Stimulated activated effector memory CD8-positive, alpha-beta T cell treated with anti-CD3 and anti-CD28 coated beads, Interleukin-12 subunit alpha, Interleukin-12 subunit beta, amount 100 ng/mL, for 72 hours (primary cell): Measurements from ENCODE around the gene BSPRY.

Experiments
- ATAC-seq: fragments of 150-1000 bp; cut with Tn5 transposase; 2 replicates; pipeline ENCODE4 v1.10.0; 2021
- DNase-seq, 2 donors: peaks; one replicate each; pipeline ENCODE4 v3.0.0; 2021 to 2022; ENCODE audit warnings: low spot score in 2 of 2
- H3K27ac Mint-ChIP-seq: one replicate; pipeline ENCODE4 v1.8.0; 2022; ENCODE audit warnings: mild to moderate bottlenecking, mixed read lengths
- H3K36me3 Mint-ChIP-seq: one replicate; pipeline ENCODE4 v1.8.0; 2022; ENCODE audit warnings: mild to moderate bottlenecking, mixed read lengths
- H3K4me1 Mint-ChIP-seq: one replicate; pipeline ENCODE4 v1.8.0; 2022; ENCODE audit warnings: mixed read lengths
- H3K4me3 Mint-ChIP-seq: one replicate; pipeline ENCODE4 v1.8.0; 2022; ENCODE audit warnings: mild to moderate bottlenecking, mixed read lengths
- H3K9me3 Mint-ChIP-seq: one replicate; pipeline ENCODE4 v1.8.0; 2022; ENCODE audit warnings: mixed read lengths

The BSPRY gene

GRCh38 chr9:113326230-113326629, 23.1 kb upstream of the BSPRY start:
- DNase-seq, result no peak
- Mint-ChIP-seq H3K9me3 (no peaks in the 10 kb centered on the region), H3K4me1 (no peaks in the 10 kb centered on the region), H3K4me3 (no peak overlapping the region), H3K27ac (no peak overlapping the region), H3K36me3 (no peaks in the 10 kb centered on the region)
- no peak for ATAC-seq

- ATAC-seq, result no peak
- no peaks in the 10 kb centered on the region for H3K36me3 Mint-ChIP-seq
- no peak overlapping the region for H3K27ac Mint-ChIP-seq
- H3K4me3 Mint-ChIP-seq, result no peak overlapping the region
- no peak for DNase-seq
- H3K4me1 Mint-ChIP-seq, result no peaks in the 10 kb centered on the region
- H3K9me3 Mint-ChIP-seq, result no peaks in the 10 kb centered on the region
Measured at GRCh38 chr9:113328045-113328782, 21.1 kb upstream of the BSPRY start.

GRCh38 chr9:113331780-113332179, 17.6 kb upstream of the BSPRY start:
- Mint-ChIP-seq H3K4me3 (no peak overlapping the region), H3K27ac (no peak overlapping the region), H3K4me1 (no peaks in the 10 kb centered on the region), H3K9me3 (no peaks in the 10 kb centered on the region), H3K36me3 (no peaks in the 10 kb centered on the region)
- no peak for DNase-seq
- ATAC-seq, result no peak

GRCh38 chr9:113337714-113338113, 11.6 kb upstream of the BSPRY start:
- H3K9me3 Mint-ChIP-seq, result no peaks in the 10 kb centered on the region
- no peak for DNase-seq
- H3K4me3 Mint-ChIP-seq, result no peak overlapping the region
- ATAC-seq, result no peak
- H3K27ac Mint-ChIP-seq, result no peak overlapping the region
- H3K36me3 Mint-ChIP-seq, result no peaks in the 10 kb centered on the region
- H3K4me1 Mint-ChIP-seq, result peaks cover 25% of the 10 kb centered on the region

- peak; percentile 76 to 92 for DNase-seq
- Mint-ChIP-seq H3K4me3 (peak within 1 kb of the TSS; percentile 77), H3K27ac (peak within 1 kb of the TSS; percentile 79), H3K36me3 (no peaks in the 10 kb centered on the region), H3K4me1 (peaks cover 25% of the 10 kb centered on the region), H3K9me3 (no peaks in the 10 kb centered on the region)
- ATAC-seq, result peak; percentile 99
Measured at GRCh38 chr9:113340011-113340699, 9.2 kb upstream of the BSPRY start, which contains the start of gene WDR31. Gene WDR31 (minus strand): TSS chr9:113340275. CDS start chr9:113332022, 8,253 bp downstream.

GRCh38 chr9:113341712-113342410, 7.5 kb upstream of the BSPRY start:
- H3K36me3 Mint-ChIP-seq, result no peaks in the 10 kb centered on the region
- peak overlapping the region; percentile 77 for H3K4me3 Mint-ChIP-seq
- no peak for DNase-seq
- ATAC-seq, result no peak
- no peaks in the 10 kb centered on the region for H3K9me3 Mint-ChIP-seq
- peaks cover 32% of the 10 kb centered on the region for H3K4me1 Mint-ChIP-seq
- H3K27ac Mint-ChIP-seq, result no peak overlapping the region

GRCh38 chr9:113343732-113344231, 5.6 kb upstream of the BSPRY start:
- ATAC-seq, result no peak
- Mint-ChIP-seq H3K27ac (no peak overlapping the region), H3K4me1 (peaks cover 32% of the 10 kb centered on the region), H3K9me3 (no peaks in the 10 kb centered on the region), H3K36me3 (no peaks in the 10 kb centered on the region), H3K4me3 (no peak overlapping the region)
- no peak for DNase-seq

- Mint-ChIP-seq H3K9me3 (no peaks in the 10 kb centered on the region), H3K4me3 (no peak overlapping the region), H3K4me1 (peaks cover 24% of the 10 kb centered on the region), H3K36me3 (no peaks in the 10 kb centered on the region), H3K27ac (no peak overlapping the region)
- DNase-seq, result no peak
- no peak for ATAC-seq
Measured at GRCh38 chr9:113345190-113345589, 4.2 kb upstream of the BSPRY start.

GRCh38 chr9:113345671-113346070, 3.7 kb upstream of the BSPRY start:
- Mint-ChIP-seq H3K9me3 (no peaks in the 10 kb centered on the region), H3K4me3 (no peak overlapping the region), H3K4me1 (peaks cover 24% of the 10 kb centered on the region), H3K27ac (no peak overlapping the region), H3K36me3 (no peaks in the 10 kb centered on the region)
- ATAC-seq (no peak), DNase-seq (no peak)

GRCh38 chr9:113348437-113348836, 904 bp upstream of the BSPRY start:
- no peaks in the 10 kb centered on the region for H3K9me3 Mint-ChIP-seq
- DNase-seq, result no peak
- no peaks in the 10 kb centered on the region for H3K36me3 Mint-ChIP-seq
- ATAC-seq, result no peak
- peaks cover 33% of the 10 kb centered on the region for H3K4me1 Mint-ChIP-seq
- H3K27ac Mint-ChIP-seq, result no peak overlapping the region
- peak overlapping the region; percentile 13 for H3K4me3 Mint-ChIP-seq

- H3K9me3 Mint-ChIP-seq, result no peaks in the 10 kb centered on the region
- H3K36me3 Mint-ChIP-seq, result no peaks in the 10 kb centered on the region
- peaks cover 33% of the 10 kb centered on the region for H3K4me1 Mint-ChIP-seq
- DNase-seq (no peak), ATAC-seq (no peak)
- H3K4me3 Mint-ChIP-seq, result peak overlapping the region; percentile 77
- H3K27ac Mint-ChIP-seq, result no peak overlapping the region
Measured at GRCh38 chr9:113349066-113349444, 286 bp upstream of the BSPRY start.

- Mint-ChIP-seq H3K36me3 (no peaks in the 10 kb centered on the region), H3K4me1 (peaks cover 33% of the 10 kb centered on the region), H3K9me3 (no peaks in the 10 kb centered on the region), H3K27ac (peak overlapping the region; percentile 0), H3K4me3 (peak overlapping the region; percentile 77)
- ATAC-seq (peak; percentile 6), DNase-seq (no peak)
Measured at GRCh38 chr9:113350107-113350661, 843 bp downstream of the BSPRY start.

GRCh38 chr9:113350937-113351336, 1.6 kb downstream of the BSPRY start:
- H3K4me3 Mint-ChIP-seq, result peak overlapping the region; percentile 77
- no peaks in the 10 kb centered on the region for H3K9me3 Mint-ChIP-seq
- H3K36me3 Mint-ChIP-seq, result no peaks in the 10 kb centered on the region
- peak overlapping the region; percentile 0 for H3K27ac Mint-ChIP-seq
- DNase-seq (no peak), ATAC-seq (peak; percentile 52)
- H3K4me1 Mint-ChIP-seq, result peaks cover 26% of the 10 kb centered on the region

GRCh38 chr9:113352006-113352405, 2.7 kb downstream of the BSPRY start:
- DNase-seq (no peak), ATAC-seq (no peak)
- Mint-ChIP-seq H3K27ac (no peak overlapping the region), H3K36me3 (no peaks in the 10 kb centered on the region), H3K4me3 (no peak overlapping the region), H3K4me1 (peaks cover 25% of the 10 kb centered on the region), H3K9me3 (no peaks in the 10 kb centered on the region)

GRCh38 chr9:113352411-113352810, 3.1 kb downstream of the BSPRY start:
- no peaks in the 10 kb centered on the region for H3K9me3 Mint-ChIP-seq
- ATAC-seq (no peak), DNase-seq (no peak)
- no peak overlapping the region for H3K27ac Mint-ChIP-seq
- no peaks in the 10 kb centered on the region for H3K36me3 Mint-ChIP-seq
- no peak overlapping the region for H3K4me3 Mint-ChIP-seq
- peaks cover 25% of the 10 kb centered on the region for H3K4me1 Mint-ChIP-seq
